T-helper 1 cell (primary cell): ENCODE results near the gene FOS.

ENCODE experiments used
- DNase-seq, 5 donors: peaks; one replicate each; pipeline ENCODE4 v3.0.0-alpha.2; 2012 to 2020

FOS gene

DNA sequence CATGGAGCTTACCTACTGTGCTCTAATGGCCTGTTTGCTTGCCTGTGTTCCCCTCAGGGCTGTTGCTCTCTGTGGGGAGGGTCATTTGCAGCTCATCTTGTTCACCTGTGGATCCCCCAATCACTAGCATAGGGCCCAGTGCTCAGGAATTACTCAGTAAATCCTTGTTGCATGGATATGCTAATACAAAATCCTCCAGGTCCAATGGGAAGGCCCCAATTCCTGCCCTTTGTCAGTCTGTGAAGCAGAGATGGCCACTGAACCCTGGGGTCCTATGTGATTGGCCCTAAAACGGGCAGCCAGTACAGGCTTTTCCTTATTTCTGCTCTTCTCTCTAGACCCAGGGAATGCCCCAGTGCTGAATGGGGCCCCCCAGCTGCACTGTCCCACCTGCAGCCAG lies 44.1 kb downstream of the FOS start:
- no peak for DNase-seq

DNA sequence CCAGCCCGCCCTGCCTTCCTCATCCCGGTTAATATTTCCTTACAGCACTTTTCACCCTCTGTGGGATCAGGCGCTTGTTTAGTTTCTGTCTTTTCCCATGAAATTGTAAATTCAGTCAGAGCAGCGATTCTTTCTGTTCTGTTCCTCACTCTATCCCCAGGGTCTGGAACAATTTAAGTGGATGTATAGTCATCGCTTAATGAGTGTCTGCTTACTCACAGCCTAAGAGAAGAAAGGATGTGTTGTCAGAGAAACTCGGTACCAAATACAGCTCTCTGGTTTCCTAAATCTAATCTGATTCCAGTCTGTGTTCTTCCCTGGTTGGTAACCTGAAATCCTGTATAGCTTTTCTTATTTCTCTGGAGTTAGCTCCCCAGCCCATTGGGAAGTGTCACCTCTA lies 44.9 kb downstream of the FOS start:
- no peak for DNase-seq

DNA sequence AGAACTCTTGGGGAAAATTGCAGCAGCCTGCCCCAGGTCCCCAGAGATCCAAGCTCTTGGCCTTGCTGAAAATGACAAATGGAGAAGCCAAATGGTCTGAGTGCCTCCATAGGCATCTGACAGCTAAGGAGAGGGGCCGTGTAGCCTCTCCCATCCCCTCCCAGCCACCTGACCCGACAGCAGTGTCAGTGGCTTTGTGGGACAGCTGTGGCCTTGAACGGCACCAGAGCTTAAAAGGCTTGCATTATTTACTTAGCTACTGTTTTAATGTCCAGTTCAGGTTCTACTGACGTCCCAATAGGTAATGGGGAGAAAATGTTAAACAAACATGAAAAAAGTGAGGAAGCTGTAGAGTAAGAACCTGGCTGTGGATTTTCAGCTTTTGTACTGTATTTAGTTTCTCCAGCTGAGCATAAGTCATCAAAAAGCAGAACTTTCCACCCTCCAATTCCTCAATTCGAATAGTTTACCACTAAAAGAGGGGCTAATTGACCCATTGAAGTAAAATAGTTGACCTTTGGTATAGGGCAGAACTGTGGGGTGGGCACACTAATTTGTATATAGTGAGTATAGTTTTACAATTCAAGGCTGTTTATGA lies 50.0 kb downstream of the FOS start:
- no peak for DNase-seq

DNA sequence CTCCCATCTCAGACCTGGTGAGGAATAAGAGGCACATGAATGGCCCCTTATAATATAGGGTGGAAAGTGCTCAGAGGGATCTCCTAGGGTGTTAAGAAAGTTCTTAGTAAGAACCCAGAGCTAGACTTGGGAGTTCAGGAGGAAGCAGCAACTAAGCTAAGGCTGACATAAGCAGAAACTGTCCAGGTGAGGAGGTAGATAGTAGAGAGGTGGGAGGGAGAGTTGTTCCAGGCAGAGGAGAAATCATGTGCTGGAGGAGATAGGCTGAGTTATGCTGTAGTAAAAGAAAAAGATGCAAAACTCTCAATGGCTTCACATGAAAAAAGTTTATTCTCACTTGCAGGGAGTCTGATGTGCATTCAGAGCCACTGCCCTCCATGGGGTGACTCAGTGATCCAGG lies 50.7 kb downstream of the FOS start:
- no peak for DNase-seq

GRCh38 chr14:75331471-75331870 lies 52.8 kb downstream of the FOS start:
- no peak for DNase-seq
